Measurements from ENCODE around the gene VENTX.

DNA sequence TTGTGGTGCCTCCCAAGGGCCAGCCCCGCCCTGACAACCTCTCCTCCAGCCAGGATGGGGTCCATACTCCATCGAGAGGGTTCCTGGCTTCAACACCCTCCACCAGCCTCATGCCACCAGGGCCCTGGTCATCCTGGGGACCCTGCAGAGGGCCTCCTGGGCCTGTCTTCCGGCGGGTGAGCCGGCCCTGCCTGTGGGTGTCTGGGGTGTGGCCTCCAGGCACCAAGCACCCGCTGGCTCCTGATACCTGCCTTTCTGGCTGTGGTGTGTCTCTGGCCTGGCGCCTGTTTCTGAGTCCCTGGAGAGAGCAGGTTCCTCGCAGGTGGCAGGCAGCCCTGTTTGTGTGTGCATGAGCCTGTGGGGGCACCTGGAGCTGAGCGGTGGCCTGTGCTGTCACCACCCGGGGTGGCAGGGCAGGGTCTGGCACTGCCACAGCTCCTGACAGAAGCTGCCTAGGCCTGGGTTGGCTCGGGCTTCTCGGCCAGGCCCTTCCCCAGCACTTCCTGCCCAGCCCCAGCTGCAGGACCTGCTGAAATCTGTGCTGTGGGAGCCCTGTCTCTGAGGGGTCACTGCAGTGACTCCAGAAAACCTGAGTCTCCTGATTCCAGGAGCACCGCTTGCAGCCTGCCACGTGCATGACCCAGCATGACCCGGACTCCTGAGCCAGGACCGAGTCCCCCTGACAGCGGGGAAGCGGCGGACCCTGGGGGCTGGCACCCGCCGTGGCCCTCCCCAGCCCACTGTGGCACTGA, 20.6 kb downstream of the VENTX start:
- TF ChIP-seq, protein P1, sequence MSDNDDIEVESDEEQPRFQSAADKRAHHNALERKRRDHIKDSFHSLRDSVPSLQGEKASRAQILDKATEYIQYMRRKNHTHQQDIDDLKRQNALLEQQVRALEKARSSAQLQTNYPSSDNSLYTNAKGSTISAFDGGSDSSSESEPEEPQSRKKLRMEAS (IDR thresholded peaks at IDR 0.05): no peak
- TF ChIP-seq RAD21 (IDR thresholded peaks at IDR 0.05; ENCODE audit: low read depth) (no peak), POLR2AphosphoS5 (IDR thresholded peaks at IDR 0.05; ENCODE audit: low read depth, low read length) (no peak), YY1 (IDR thresholded peaks at IDR 0.05; ENCODE audit: extremely low read depth, insufficient replicate concordance, low read depth, low read length) (no peak)
- TF ChIP-seq, protein P2, sequence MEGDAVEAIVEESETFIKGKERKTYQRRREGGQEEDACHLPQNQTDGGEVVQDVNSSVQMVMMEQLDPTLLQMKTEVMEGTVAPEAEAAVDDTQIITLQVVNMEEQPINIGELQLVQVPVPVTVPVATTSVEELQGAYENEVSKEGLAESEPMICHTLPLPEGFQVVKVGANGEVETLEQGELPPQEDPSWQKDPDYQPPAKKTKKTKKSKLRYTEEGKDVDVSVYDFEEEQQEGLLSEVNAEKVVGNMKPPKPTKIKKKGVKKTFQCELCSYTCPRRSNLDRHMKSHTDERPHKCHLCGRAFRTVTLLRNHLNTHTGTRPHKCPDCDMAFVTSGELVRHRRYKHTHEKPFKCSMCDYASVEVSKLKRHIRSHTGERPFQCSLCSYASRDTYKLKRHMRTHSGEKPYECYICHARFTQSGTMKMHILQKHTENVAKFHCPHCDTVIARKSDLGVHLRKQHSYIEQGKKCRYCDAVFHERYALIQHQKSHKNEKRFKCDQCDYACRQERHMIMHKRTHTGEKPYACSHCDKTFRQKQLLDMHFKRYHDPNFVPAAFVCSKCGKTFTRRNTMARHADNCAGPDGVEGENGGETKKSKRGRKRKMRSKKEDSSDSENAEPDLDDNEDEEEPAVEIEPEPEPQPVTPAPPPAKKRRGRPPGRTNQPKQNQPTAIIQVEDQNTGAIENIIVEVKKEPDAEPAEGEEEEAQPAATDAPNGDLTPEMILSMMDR (IDR thresholded peaks at IDR 0.05 in 2 of 3, conservative IDR thresholded peaks at IDR 0.05 in 1 of 3; ENCODE audit: borderline replicate concordance in 1 of 3, insufficient read depth in 1 of 3, low read depth in 2 of 3, low read length in 2 of 3): no peak

Data from HCT116 (cell line).